ENCODE measurements around the gene SYN1. TPM values are rescaled to one million over a fixed set of nuclear protein-coding genes. Genes with fewer than 3 reads are reported as not detected.

The SYN1 gene
- total RNA-seq, 1 donor from 2014 or later = 1.9 TPM

- no peak within 1 kb of the TSS for H3K4me3 Mint-ChIP-seq (ENCODE audit: unreplicated experiment)
- H3K27ac Mint-ChIP-seq (ENCODE audit: unreplicated experiment) = no peak within 1 kb of the TSS
- no peaks in the 10 kb centered on the region for H3K27me3 Mint-ChIP-seq (ENCODE audit: unreplicated experiment)
- H3K9me3 Mint-ChIP-seq (ENCODE audit: unreplicated experiment) = peaks cover 4% of the 10 kb centered on the region
- DNase-seq (ENCODE audit: extremely low spot score, unreplicated experiment) = no peak
- H3K4me1 Mint-ChIP-seq (ENCODE audit: unreplicated experiment) = no peaks in the 10 kb centered on the region
- H3K36me3 Mint-ChIP-seq (ENCODE audit: unreplicated experiment) = no peaks in the 10 kb centered on the region
- TF ChIP-seq CTCF (IDR thresholded peaks at IDR 0.05) = no peak
These were observed 10.0 kb upstream of the SYN1 start, which contains the start of gene CFP for GRCh38 chrX:47629419-47630200. CFP (minus strand) TSS chrX:47629930; CDS start chrX:47629844, 86 bp downstream.

GRCh38 chrX:47628982-47629381 is 9.3 kb upstream of the SYN1 start:
- no peak overlapping the region for H3K27ac Mint-ChIP-seq (ENCODE audit: unreplicated experiment)
- no peak for TF ChIP-seq CTCF (IDR thresholded peaks at IDR 0.05)
- H3K27me3 Mint-ChIP-seq (ENCODE audit: unreplicated experiment) = no peaks in the 10 kb centered on the region
- no peak for DNase-seq (ENCODE audit: extremely low spot score, unreplicated experiment)
- peaks cover 1% of the 10 kb centered on the region for H3K4me1 Mint-ChIP-seq (ENCODE audit: unreplicated experiment)
- no peaks in the 10 kb centered on the region for H3K36me3 Mint-ChIP-seq (ENCODE audit: unreplicated experiment)
- H3K9me3 Mint-ChIP-seq (ENCODE audit: unreplicated experiment) = peaks cover 4% of the 10 kb centered on the region
- H3K4me3 Mint-ChIP-seq (ENCODE audit: unreplicated experiment) = no peak overlapping the region

GRCh38 chrX:47625365-47625764 is 5.7 kb upstream of the SYN1 start:
- H3K27me3 Mint-ChIP-seq (ENCODE audit: unreplicated experiment) = no peaks in the 10 kb centered on the region
- DNase-seq (ENCODE audit: extremely low spot score, unreplicated experiment) = no peak
- no peak overlapping the region for H3K4me3 Mint-ChIP-seq (ENCODE audit: unreplicated experiment)
- no peak for TF ChIP-seq CTCF (IDR thresholded peaks at IDR 0.05)
- H3K36me3 Mint-ChIP-seq (ENCODE audit: unreplicated experiment) = no peaks in the 10 kb centered on the region
- peaks cover 4% of the 10 kb centered on the region for H3K9me3 Mint-ChIP-seq (ENCODE audit: unreplicated experiment)
- peaks cover 3% of the 10 kb centered on the region for H3K4me1 Mint-ChIP-seq (ENCODE audit: unreplicated experiment)
- no peak overlapping the region for H3K27ac Mint-ChIP-seq (ENCODE audit: unreplicated experiment)

- Mint-ChIP-seq H3K27ac (ENCODE audit: unreplicated experiment) (no peak overlapping the region), H3K27me3 (ENCODE audit: unreplicated experiment) (peaks cover 3% of the 10 kb centered on the region), H3K4me1 (ENCODE audit: unreplicated experiment) (peaks cover 3% of the 10 kb centered on the region), H3K9me3 (ENCODE audit: unreplicated experiment) (peaks cover 4% of the 10 kb centered on the region), H3K4me3 (ENCODE audit: unreplicated experiment) (peak overlapping the region; percentile 78), H3K36me3 (ENCODE audit: unreplicated experiment) (no peaks in the 10 kb centered on the region)
- no peak for TF ChIP-seq CTCF (IDR thresholded peaks at IDR 0.05)
- no peak for DNase-seq (ENCODE audit: extremely low spot score, unreplicated experiment)
These were observed 3.9 kb upstream of the SYN1 start for GRCh38 chrX:47623540-47624027.

GRCh38 chrX:47621851-47622250 is 2.2 kb upstream of the SYN1 start:
- H3K4me1 Mint-ChIP-seq (ENCODE audit: unreplicated experiment) = peaks cover 3% of the 10 kb centered on the region
- no peaks in the 10 kb centered on the region for H3K36me3 Mint-ChIP-seq (ENCODE audit: unreplicated experiment)
- H3K9me3 Mint-ChIP-seq (ENCODE audit: unreplicated experiment) = peaks cover 4% of the 10 kb centered on the region
- H3K27ac Mint-ChIP-seq (ENCODE audit: unreplicated experiment) = no peak overlapping the region
- H3K27me3 Mint-ChIP-seq (ENCODE audit: unreplicated experiment) = peaks cover 12% of the 10 kb centered on the region
- DNase-seq (ENCODE audit: extremely low spot score, unreplicated experiment) = no peak
- TF ChIP-seq CTCF (IDR thresholded peaks at IDR 0.05) = no peak
- H3K4me3 Mint-ChIP-seq (ENCODE audit: unreplicated experiment) = no peak overlapping the region

Data from osteocyte (in vitro differentiated cells).